Panc1 (cell line): ENCODE results near the gene AMOTL1. TPM values are rescaled to one million over a fixed set of nuclear protein-coding genes. Genes with fewer than 3 reads are reported as not detected.
"Not testable (repeated sequence)": the region's sequence is repeated elsewhere in the genome, so short reads cannot be mapped to it uniquely, and the experiment has no call there.

ENCODE experiments used
- ATAC-seq: fragments of 200-7000 bp; cut with Tn5 transposase; 2 replicates; pipeline ENCODE4 v1.9.1; 2020; ENCODE audit warnings: mild to moderate bottlenecking, moderate library complexity
- BruUV-seq: library from RNA; stranded (reverse); fragments of 400-500 nt; replicated peaks from 2 replicates; lab custom pipeline; 2021; lab: Mats Ljungman, UMichigan
- CTCF ChIA-PET: fragments of 300-600 bp; sonication (Branson Sonifier 250); formaldehyde crosslinking; loops from one replicate; lab custom pipeline; 2022; ENCODE audit warnings: antibody characterized with exemption; lab: Charles Lee
- POLR2A ChIA-PET: fragments of 300-600 bp; sonication (Branson Sonifier 250); formaldehyde crosslinking; loops from one replicate; lab custom pipeline; 2022; ENCODE audit warnings: antibody characterized with exemption; lab: Charles Lee
- DNase-seq: peaks from one replicate; pipeline ENCODE4 v3.0.0-alpha.2; 2010; ENCODE audit warnings: low read depth, low spot score
- H3K27ac ChIP-seq: 2 replicates; pipeline ENCODE4 v1.5.1; 2011; ENCODE audit warnings: mild to moderate bottlenecking, low read length, inconsistent platforms
- H3K27me3 ChIP-seq: fragments of 200-500 bp; sonication (Bioruptor generic); 2 replicates; pipeline ENCODE4 v1.6.0; 2014; ENCODE audit warnings: low read length, inconsistent platforms; ENCODE audit not compliant: control insufficient read depth, insufficient read depth
- H3K36me3 ChIP-seq: fragments of 200-500 bp; sonication (Bioruptor generic); 2 replicates; pipeline ENCODE4 v1.5.1; 2014; ENCODE audit warnings: inconsistent platforms, mild to moderate bottlenecking, low read length, moderate library complexity; ENCODE audit not compliant: control insufficient read depth, insufficient read depth
- H3K4me1 ChIP-seq: 2 replicates; pipeline ENCODE4 v1.5.1; 2011; ENCODE audit warnings: inconsistent platforms, mild to moderate bottlenecking, low read length, moderate library complexity; ENCODE audit not compliant: control insufficient read depth, insufficient read depth
- H3K4me3 ChIP-seq, 2 experiments: 2 replicates each; pipeline ENCODE4 v1.5.1; 2011 to 2012; ENCODE audit warnings: low read depth in 2 of 2, low read length in 2 of 2, mild to moderate bottlenecking in 2 of 2, inconsistent platforms in 1 of 2, moderate library complexity in 1 of 2
- H3K9me3 ChIP-seq: fragments of 200-500 bp; sonication (Bioruptor generic); 2 replicates; pipeline ENCODE4 v1.5.1; 2014; ENCODE audit warnings: low read depth, mild to moderate bottlenecking, inconsistent platforms, low read length, moderate library complexity; ENCODE audit not compliant: control insufficient read depth, insufficient read depth
- POLR2AphosphoS5 ChIP-seq: IDR thresholded peaks from 2 replicates; pipeline ENCODE4 v1.6.1; 2012; ENCODE audit warnings: mild to moderate bottlenecking, low read depth, low read length, moderate library complexity
- SIN3A ChIP-seq: IDR thresholded peaks from 2 replicates; pipeline ENCODE4 v1.6.1; 2012; ENCODE audit warnings: low read depth, mild to moderate bottlenecking, low read length, moderate library complexity, borderline replicate concordance; ENCODE audit not compliant: insufficient read depth
- TCF7L2 ChIP-seq: IDR thresholded peaks from 2 replicates; pipeline ENCODE4 v1.6.1; 2011; ENCODE audit warnings: mild to moderate bottlenecking, low read depth, low read length, inconsistent platforms
- in situ Hi-C: cut with HindIII; loops from 2 replicates; pipeline ENCODE4 v1.10.0; 2016; ENCODE audit warnings: low sequenced_read_pairs, low pct_unique_long_range_greater_than_20kb
- intact Hi-C: fragments of 100-400 bp; cut with micrococcal nuclease; formaldehyde crosslinking; loops from one replicate; pipeline ENCODE4 v1.10.0; 2022; ENCODE audit not compliant: unreplicated experiment
- total RNA-seq: library from RNA; stranded (reverse); gene quantifications from one replicate; pipeline ENCODE4 v1.2.1, GENCODE V29; 2021; ENCODE audit not compliant: unreplicated experiment
- TF ChIP-seq, protein P1 (sequence below), 2 experiments: IDR thresholded peaks; 2 replicates each; pipeline ENCODE4 v1.6.1; 2011 to 2012; ENCODE audit warnings: low read depth in 2 of 2, control low read depth in 1 of 2, low read length in 1 of 2, mild to moderate bottlenecking in 1 of 2, moderate library complexity in 1 of 2; ENCODE audit not compliant: insufficient read depth in 1 of 2
- TF ChIP-seq, protein P2 (sequence below): fragments of 450-650 bp; IDR thresholded peaks from 2 replicates; pipeline ENCODE4 v1.5.1; 2017; ENCODE audit warnings: mild to moderate bottlenecking

Gene AMOTL1
- total RNA-seq, 1 experiment from 2014 or later, result 16.0 TPM

DNA sequence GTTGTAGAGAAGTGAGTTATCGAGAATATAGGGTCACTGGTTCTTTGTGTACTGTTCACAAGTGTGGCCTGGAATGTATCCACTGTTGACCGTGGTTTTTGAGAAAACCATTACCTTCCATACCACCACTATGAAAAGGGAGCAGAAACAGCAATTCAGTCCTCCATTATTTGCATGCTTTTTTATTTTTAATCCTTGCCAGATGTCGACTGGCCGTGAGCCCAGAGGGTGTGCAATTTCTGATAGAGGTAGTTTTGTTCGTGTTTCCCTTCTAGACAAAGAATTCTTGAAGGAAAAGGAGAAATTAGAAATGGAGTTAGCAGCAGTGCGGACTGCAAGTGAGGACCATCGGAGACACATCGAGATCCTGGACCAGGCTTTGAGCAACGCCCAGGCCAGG is 81.7 kb downstream of the AMOTL1 start:
- intact Hi-C loops, result no loop called here
- ATAC-seq (no peak), DNase-seq (no peak)
- no peaks in the 10 kb centered on the region; the same call in 1 of the 2 replicates for H3K36me3 ChIP-seq
- BruUV-seq, result no TSS peak
- H3K27ac ChIP-seq, result no peak overlapping the region
- ChIA-PET CTCF (no interaction called here), POLR2A (no interaction called here)
- H3K4me3 ChIP-seq, result no peak overlapping the region
- no peaks in the 10 kb centered on the region for H3K4me1 ChIP-seq
- no peaks in the 10 kb centered on the region for H3K27me3 ChIP-seq
- in situ Hi-C loops, result no loop called here
- no peak for TF ChIP-seq TCF7L2
- TF ChIP-seq SIN3A, result no peak
- TF ChIP-seq, protein P1, sequence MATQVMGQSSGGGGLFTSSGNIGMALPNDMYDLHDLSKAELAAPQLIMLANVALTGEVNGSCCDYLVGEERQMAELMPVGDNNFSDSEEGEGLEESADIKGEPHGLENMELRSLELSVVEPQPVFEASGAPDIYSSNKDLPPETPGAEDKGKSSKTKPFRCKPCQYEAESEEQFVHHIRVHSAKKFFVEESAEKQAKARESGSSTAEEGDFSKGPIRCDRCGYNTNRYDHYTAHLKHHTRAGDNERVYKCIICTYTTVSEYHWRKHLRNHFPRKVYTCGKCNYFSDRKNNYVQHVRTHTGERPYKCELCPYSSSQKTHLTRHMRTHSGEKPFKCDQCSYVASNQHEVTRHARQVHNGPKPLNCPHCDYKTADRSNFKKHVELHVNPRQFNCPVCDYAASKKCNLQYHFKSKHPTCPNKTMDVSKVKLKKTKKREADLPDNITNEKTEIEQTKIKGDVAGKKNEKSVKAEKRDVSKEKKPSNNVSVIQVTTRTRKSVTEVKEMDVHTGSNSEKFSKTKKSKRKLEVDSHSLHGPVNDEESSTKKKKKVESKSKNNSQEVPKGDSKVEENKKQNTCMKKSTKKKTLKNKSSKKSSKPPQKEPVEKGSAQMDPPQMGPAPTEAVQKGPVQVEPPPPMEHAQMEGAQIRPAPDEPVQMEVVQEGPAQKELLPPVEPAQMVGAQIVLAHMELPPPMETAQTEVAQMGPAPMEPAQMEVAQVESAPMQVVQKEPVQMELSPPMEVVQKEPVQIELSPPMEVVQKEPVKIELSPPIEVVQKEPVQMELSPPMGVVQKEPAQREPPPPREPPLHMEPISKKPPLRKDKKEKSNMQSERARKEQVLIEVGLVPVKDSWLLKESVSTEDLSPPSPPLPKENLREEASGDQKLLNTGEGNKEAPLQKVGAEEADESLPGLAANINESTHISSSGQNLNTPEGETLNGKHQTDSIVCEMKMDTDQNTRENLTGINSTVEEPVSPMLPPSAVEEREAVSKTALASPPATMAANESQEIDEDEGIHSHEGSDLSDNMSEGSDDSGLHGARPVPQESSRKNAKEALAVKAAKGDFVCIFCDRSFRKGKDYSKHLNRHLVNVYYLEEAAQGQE (IDR thresholded peaks at IDR 0.05; ENCODE audit: insufficient read depth in 1 of 2, low read depth in 2 of 2, low read length in 1 of 2), result no peak
- TF ChIP-seq, protein P2, sequence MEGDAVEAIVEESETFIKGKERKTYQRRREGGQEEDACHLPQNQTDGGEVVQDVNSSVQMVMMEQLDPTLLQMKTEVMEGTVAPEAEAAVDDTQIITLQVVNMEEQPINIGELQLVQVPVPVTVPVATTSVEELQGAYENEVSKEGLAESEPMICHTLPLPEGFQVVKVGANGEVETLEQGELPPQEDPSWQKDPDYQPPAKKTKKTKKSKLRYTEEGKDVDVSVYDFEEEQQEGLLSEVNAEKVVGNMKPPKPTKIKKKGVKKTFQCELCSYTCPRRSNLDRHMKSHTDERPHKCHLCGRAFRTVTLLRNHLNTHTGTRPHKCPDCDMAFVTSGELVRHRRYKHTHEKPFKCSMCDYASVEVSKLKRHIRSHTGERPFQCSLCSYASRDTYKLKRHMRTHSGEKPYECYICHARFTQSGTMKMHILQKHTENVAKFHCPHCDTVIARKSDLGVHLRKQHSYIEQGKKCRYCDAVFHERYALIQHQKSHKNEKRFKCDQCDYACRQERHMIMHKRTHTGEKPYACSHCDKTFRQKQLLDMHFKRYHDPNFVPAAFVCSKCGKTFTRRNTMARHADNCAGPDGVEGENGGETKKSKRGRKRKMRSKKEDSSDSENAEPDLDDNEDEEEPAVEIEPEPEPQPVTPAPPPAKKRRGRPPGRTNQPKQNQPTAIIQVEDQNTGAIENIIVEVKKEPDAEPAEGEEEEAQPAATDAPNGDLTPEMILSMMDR, result no peak
- no peak for TF ChIP-seq POLR2AphosphoS5
- H3K9me3 ChIP-seq, result no peaks in the 10 kb centered on the region

DNA sequence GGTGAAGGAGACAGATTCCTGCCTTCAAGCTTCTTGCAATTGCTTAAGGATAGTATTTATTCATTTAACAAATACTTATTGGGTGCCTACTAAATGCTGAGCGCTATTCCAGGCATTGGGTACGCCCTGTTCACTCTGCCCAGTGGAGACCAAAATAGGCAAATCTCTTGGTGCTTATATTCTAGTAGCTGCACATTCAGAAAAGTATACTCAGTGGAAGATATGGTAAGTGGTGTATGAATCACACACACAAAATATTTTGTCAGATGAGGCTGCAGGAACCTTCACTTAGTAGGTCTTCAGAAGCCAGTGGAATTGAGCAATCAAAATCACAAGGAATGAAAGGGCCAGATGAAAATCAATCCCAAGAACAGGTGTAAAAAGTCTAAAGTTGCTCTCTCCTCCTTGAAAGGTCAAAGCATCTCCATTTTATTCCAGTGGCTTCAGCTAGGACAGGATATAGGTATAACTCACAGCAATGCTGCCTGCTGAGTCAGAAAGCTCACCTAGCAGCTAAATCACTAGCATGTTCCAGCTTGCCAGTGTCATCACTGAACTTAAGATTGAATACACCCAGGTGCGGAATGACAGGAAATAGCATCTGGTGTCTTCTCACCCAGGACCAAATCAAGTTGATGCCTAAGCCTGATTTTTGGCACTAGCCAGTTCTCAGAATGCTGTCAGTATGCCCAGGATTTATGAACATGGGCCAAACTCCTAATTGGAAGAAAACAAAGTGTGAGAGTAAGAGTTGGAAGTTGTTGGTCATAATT is 83.9 kb downstream of the AMOTL1 start:
- Histone ChIP-seq H3K27me3 (no peaks in the 10 kb centered on the region), H3K27ac (no peak overlapping the region), H3K36me3 (no peaks in the 10 kb centered on the region; the same call in 1 of the 2 replicates), H3K9me3 (no peaks in the 10 kb centered on the region), H3K4me1 (no peaks in the 10 kb centered on the region), H3K4me3 (no peak overlapping the region)
- ChIA-PET POLR2A (no interaction called here), CTCF (no interaction called here)
- in situ Hi-C loops (no loop called here), intact Hi-C loops (no loop called here)
- TF ChIP-seq, protein P2, result no peak
- TF ChIP-seq TCF7L2, result no peak
- no peak for TF ChIP-seq POLR2AphosphoS5
- TF ChIP-seq, protein P1 (IDR thresholded peaks at IDR 0.05; ENCODE audit: insufficient read depth in 1 of 2, low read depth in 2 of 2, low read length in 1 of 2), result no peak
- TF ChIP-seq SIN3A, result no peak
- ATAC-seq, result no peak
- DNase-seq, result no peak
- no TSS peak for BruUV-seq

DNA sequence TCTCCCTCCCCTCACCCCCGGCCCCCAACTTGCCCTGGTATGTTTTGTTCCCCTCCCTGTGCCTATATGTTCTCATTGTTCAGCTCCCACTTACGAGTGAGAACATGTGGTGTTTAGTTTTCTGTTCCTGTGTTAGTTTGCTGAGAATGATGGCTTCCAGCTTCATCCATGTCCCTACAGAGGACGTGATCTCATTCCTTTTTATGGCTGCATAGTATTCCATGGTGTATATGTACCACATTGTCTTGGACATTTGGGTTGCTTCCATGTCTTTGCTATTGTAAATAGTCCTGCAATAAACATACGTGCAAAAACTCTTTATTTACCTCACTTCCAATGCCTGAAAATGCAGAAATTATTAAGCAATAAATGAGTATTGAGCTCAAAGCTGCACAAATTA is 85.1 kb downstream of the AMOTL1 start:
- ATAC-seq, CTCF ChIA-PET, POLR2A ChIA-PET, in situ Hi-C loops, H3K4me1 ChIP-seq, H3K27ac ChIP-seq, H3K9me3 ChIP-seq, H3K4me3 ChIP-seq, intact Hi-C loops, H3K27me3 ChIP-seq, H3K36me3 ChIP-seq, BruUV-seq, DNase-seq: not testable (repeated sequence)
